SK-N-SH treated with all-trans-retinoic acid at 6 μM for 48 hours (cell line): Measurements from ENCODE around the gene MRPL34.

Experiments used
- BACH2 ChIP-seq: fragments of 250-450 bp; sonication (Bioruptor Pico); IDR thresholded peaks from 2 replicates; pipeline ENCODE4 v1.9.0; 2021; ENCODE audit warnings: mild to moderate bottlenecking, borderline replicate concordance
- CREB5 ChIP-seq: fragments of 250-450 bp; sonication (Bioruptor Pico); IDR thresholded peaks from 2 replicates; pipeline ENCODE4 v1.5.1; 2020; ENCODE audit warnings: low read depth, mild to moderate bottlenecking, moderate library complexity
- CSDC2 ChIP-seq: fragments of 250-450 bp; sonication (Bioruptor Pico); IDR thresholded peaks from 2 replicates; pipeline ENCODE4 v1.5.0; 2020; ENCODE audit warnings: mild to moderate bottlenecking, moderate library complexity
- OSR1 ChIP-seq: fragments of 250-450 bp; sonication (Bioruptor Pico); IDR thresholded peaks from 2 replicates; pipeline ENCODE4 v1.8.0; 2022; ENCODE audit warnings: moderate library complexity, mild to moderate bottlenecking, inconsistent platforms
- RARB ChIP-seq: fragments of 250-450 bp; sonication (Bioruptor Pico); IDR thresholded peaks from 2 replicates; pipeline ENCODE4 v1.8.0; 2021; ENCODE audit warnings: mild to moderate bottlenecking, moderate library complexity
- SNAI2 ChIP-seq: fragments of 250-450 bp; sonication (Bioruptor Pico); IDR thresholded peaks from 2 replicates; pipeline ENCODE4 v1.5.0; 2020; ENCODE audit warnings: mild to moderate bottlenecking, moderate library complexity
- TOX ChIP-seq: fragments of 250-450 bp; sonication (Bioruptor Pico); IDR thresholded peaks from 2 replicates; pipeline ENCODE4 v1.8.0; 2021; ENCODE audit warnings: mild to moderate bottlenecking, moderate library complexity, borderline replicate concordance
- ZC3H10 ChIP-seq: fragments of 250-450 bp; sonication (Bioruptor Pico); IDR thresholded peaks from 2 replicates; pipeline ENCODE4 v1.5.1; 2021; ENCODE audit warnings: mild to moderate bottlenecking, moderate library complexity
- ZNF8 ChIP-seq: fragments of 450-650 bp; formaldehyde crosslinking; IDR thresholded peaks from 2 replicates; pipeline ENCODE4 v1.5.0; 2020; ENCODE audit warnings: mild to moderate bottlenecking, moderate library complexity

GRCh38 chr19:17326595-17326966 lies 20.9 kb downstream of the MRPL34 start:
- no peak for TF ChIP-seq RARB
- TF ChIP-seq BACH2 (CRISPR knock-in tag), result no peak
- no peak for TF ChIP-seq CSDC2 (CRISPR knock-in tag)
- no peak for TF ChIP-seq ZNF8
- no peak for TF ChIP-seq OSR1
- TF ChIP-seq TOX, result no peak
- no peak for TF ChIP-seq CREB5 (CRISPR knock-in tag)
- no peak for TF ChIP-seq SNAI2 (CRISPR knock-in tag)
- no peak for TF ChIP-seq ZC3H10 (CRISPR knock-in tag)
